Measurements from ENCODE around the gene CCP110. TPM values are rescaled to one million over a fixed set of nuclear protein-coding genes. Genes with fewer than 3 reads are reported as not detected.
"Not testable (repeated sequence)": the region's sequence is repeated elsewhere in the genome, so short reads cannot be mapped to it uniquely, and the experiment has no call there.

CCP110 gene
- total RNA-seq, 4 donors from 2014 or later = 6.4 to 13.7 (median 7.4) TPM

DNA sequence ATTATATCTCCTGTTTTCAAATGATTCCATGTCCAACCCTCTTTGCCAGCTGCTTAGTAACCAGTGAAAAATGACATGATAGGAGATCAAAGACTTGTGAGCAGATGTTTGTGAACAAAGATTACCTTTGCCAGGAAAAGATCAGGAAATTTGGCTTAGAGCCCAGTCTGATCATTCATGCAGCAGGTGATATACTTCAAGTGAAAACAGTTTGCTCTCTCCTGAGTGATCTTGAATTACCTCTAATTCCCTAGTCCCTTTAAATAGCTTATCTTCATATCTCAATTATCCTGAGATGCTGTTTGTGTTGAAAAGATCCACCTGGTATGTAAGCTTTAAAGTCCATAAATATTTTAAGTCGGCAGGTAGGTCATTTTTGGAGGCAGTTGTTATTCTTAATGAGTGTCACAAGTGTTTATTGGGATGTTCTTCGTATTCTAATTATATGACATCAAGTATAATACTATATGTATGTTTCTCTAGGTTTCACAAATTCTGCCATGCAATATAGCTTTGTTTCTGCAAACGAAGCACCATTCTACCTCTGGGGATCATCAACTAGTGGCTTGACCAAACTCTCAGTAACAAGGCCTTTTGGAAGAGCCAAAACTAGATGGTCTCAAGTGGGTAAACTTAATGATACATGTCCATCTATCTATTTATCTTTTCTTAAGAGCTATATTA, 18.5 kb downstream of the CCP110 start:
- no peak for TF ChIP-seq POLR2A (IDR thresholded peaks at IDR 0.05)
- TF ChIP-seq, protein P1, sequence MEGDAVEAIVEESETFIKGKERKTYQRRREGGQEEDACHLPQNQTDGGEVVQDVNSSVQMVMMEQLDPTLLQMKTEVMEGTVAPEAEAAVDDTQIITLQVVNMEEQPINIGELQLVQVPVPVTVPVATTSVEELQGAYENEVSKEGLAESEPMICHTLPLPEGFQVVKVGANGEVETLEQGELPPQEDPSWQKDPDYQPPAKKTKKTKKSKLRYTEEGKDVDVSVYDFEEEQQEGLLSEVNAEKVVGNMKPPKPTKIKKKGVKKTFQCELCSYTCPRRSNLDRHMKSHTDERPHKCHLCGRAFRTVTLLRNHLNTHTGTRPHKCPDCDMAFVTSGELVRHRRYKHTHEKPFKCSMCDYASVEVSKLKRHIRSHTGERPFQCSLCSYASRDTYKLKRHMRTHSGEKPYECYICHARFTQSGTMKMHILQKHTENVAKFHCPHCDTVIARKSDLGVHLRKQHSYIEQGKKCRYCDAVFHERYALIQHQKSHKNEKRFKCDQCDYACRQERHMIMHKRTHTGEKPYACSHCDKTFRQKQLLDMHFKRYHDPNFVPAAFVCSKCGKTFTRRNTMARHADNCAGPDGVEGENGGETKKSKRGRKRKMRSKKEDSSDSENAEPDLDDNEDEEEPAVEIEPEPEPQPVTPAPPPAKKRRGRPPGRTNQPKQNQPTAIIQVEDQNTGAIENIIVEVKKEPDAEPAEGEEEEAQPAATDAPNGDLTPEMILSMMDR (IDR thresholded peaks at IDR 0.05) = no peak
- DNase-seq = no peak
- WGBS, 2 donors = 61% methylated on average over 3 of the region's 3 CpGs
- Histone ChIP-seq H3K27ac (no peak overlapping the region), H3K4me3 (no peak overlapping the region), H3K9me3 (no peaks in the 10 kb centered on the region), H3K36me3 (peaks cover 0 to 73% (median 0%) of the 10 kb centered on the region in 3 donors), H3K27me3 (no peaks in the 10 kb centered on the region), H3K4me1 (no peaks in the 10 kb centered on the region)
- intact Hi-C loops (cut with DNase I) = no loop called here

DNA sequence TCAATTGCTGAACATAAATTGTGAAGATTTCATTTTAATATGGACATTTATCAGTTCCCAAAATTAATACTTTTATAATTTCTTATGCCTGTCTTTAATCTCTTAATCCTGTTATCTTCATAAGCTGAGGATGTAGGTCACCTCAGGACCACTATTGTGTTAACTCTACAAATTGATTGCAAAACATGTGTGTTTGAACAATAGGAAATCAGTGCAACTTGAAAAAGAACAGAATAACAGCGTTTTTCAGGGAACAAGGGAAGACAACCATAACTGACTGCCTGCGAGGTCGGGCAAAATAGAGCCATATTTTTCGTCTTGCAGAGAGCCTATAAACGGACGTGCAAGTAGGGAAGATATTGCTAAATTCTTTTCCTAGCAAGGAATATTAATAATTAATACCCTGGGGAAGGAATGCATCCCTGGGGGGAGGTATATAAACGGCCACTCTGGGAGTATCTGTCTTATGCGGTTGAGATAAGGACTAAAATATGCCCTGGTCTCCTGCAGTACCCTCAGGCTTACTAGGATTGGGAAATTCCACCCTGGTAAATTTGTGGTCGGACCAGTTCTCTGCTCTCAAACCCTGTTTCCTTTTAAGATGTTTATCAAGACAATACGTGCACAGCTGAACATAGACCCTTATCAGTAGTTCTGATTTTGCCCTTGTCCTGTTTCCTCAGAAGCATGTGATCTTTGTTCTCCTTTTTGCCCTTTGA, 19.7 kb downstream of the CCP110 start:
- intact Hi-C loops (cut with DNase I) = not testable (repeated sequence)

DNA sequence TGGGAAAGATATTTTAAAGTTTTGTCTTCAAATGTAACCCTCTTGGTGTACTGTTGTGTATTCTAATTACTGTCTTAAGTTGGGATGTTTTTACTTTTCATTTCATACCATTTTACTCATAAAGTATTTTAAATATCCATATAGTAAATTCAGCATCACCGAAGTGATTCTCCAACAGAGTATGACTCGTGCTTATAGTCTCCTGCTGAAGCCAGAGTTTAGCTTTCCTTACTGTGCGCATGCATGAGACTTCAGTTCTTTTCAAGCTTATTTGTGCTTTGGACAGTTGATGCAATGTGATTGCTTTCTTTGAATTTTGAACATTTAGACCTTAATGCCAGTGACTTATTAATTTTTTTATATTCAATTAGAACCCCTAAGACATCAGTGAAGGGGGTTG, 24.4 kb downstream of the CCP110 start:
- H3K27ac ChIP-seq = no peak overlapping the region
- peaks cover 0 to 74% (median 4%) of the 10 kb centered on the region in 3 donors for H3K36me3 ChIP-seq
- DNase-seq = no peak
- WGBS, 2 donors = 89 to 99% methylated on average over 3 of the region's 3 CpGs
- no peak overlapping the region for H3K4me3 ChIP-seq
- no peaks in the 10 kb centered on the region for H3K9me3 ChIP-seq
- H3K27me3 ChIP-seq = no peaks in the 10 kb centered on the region
- no peak for TF ChIP-seq POLR2A (IDR thresholded peaks at IDR 0.05)
- TF ChIP-seq, protein P1 (IDR thresholded peaks at IDR 0.05) = no peak
- no peaks in the 10 kb centered on the region for H3K4me1 ChIP-seq
- intact Hi-C loops (cut with DNase I) = no loop called here

More for the DNA sequence above, 19.7 kb downstream of the CCP110 start:
- H3K36me3 ChIP-seq = peaks cover 0 to 75% (median 1%) of the 10 kb centered on the region in 3 donors
- H3K27ac ChIP-seq, H3K9me3 ChIP-seq, H3K27me3 ChIP-seq, DNase-seq, H3K4me3 ChIP-seq, H3K4me1 ChIP-seq: not testable (repeated sequence)
- 74 to 75% methylated on average over 10 of the region's 10 CpGs for WGBS, 2 donors

DNA sequence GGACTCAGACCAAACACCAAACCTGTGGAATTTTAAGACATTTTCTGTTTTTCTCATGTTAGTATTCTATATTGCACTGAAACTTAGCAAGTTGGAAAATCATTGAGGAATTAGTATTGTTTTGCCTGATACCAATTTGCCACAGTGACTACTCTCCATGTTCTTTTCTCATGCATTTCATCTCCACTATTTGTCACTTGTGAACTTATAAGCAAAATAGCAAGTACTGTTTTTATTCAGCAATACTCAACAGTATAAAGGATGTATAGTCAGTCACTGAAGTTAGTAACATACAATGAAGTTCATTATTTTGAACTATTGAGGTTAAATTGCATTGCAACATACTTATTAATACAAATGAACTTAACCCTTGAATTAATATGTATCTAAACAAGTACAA, 25.9 kb downstream of the CCP110 start:
- H3K4me3 ChIP-seq = no peak overlapping the region
- H3K27ac ChIP-seq = no peak overlapping the region
- peaks cover 0 to 6% (median 3%) of the 10 kb centered on the region in 3 donors for H3K4me1 ChIP-seq
- peaks cover 0 to 59% (median 4%) of the 10 kb centered on the region in 3 donors for H3K36me3 ChIP-seq
- H3K9me3 ChIP-seq = no peaks in the 10 kb centered on the region
- no peaks in the 10 kb centered on the region for H3K27me3 ChIP-seq
- TF ChIP-seq, protein P1 (IDR thresholded peaks at IDR 0.05) = no peak
- TF ChIP-seq POLR2A (IDR thresholded peaks at IDR 0.05) = no peak
- intact Hi-C loops (cut with DNase I) = no loop called here
- DNase-seq = no peak

DNA sequence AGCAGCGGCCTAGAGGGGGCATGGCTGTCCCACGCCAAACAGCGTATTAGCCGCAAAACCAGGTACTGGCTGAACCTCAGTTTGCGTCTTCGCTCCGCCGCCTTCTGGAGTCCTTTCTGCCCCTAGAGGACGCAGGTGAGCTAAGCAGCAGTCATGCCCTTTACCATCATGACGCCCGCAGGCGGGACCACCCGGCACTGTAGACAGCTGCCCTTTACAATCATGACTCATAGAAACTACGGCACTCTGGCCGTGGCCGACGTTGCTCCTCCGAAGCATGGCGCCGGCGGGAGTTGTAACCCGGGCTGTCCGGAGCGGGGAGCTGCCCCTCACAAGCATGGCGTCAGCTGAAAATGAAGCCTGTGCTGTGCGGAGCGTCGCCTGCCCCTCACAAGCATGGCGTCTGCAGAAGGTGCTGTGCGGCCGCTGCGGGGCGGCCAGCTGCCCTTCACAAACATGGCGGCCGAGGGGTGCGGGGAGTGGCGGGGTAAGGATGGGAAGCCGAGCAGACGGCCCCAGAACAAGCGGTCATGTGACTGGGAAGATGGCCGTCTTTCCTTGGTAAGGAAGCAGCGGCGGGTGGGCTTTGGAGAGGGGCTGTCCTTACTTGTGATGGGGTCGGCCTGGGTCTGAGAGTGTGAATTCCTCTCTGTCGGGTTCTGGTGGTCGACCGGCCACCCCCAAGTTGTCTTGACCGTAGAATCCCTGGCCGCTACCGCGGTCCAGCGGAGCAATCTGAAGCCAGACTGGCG, 31.6 kb downstream of the CCP110 start, which contains the start of gene VPS35L:
TSS of gene VPS35L (plus strand) at position 518 of the 752 bp plus-strand sequence. CDS start at position 545, 27 bp downstream.
- H3K36me3 ChIP-seq = peaks cover 0 to 13% (median 0%) of the 10 kb centered on the region in 3 donors
- peaks cover 8 to 27% (median 9%) of the 10 kb centered on the region in 3 donors for H3K4me1 ChIP-seq
- H3K27ac ChIP-seq = peak within 1 kb of the TSS; percentile 78 to 95 (median 90)
- peak in 1 of 4 donors; percentile 29 for TF ChIP-seq POLR2A (IDR thresholded peaks at IDR 0.05)
- TF ChIP-seq, protein P1 (IDR thresholded peaks at IDR 0.05) = peak; percentile 67 to 85 (median 74)
- peak within 1 kb of the TSS; percentile 58 to 94 (median 82) for H3K4me3 ChIP-seq
- no peaks in the 10 kb centered on the region for H3K9me3 ChIP-seq
- intact Hi-C loops (cut with DNase I) = loop anchor here (5.0 kb wide), 1 partner anchor 332 kb away; no protein-coding TSS in a partner anchor
- DNase-seq = peak; percentile 98
- WGBS, 2 donors = 0% methylated on average over 9 to 14 of the region's 53 CpGs
- H3K27me3 ChIP-seq = no peaks in the 10 kb centered on the region
